Stimulated activated CD8-positive, alpha-beta memory T cell treated with anti-CD3 and anti-CD28 coated beads, Interleukin-15, amount 100 ng/mL, for 1 hour (primary cell): Measurements from ENCODE around the gene ORAI3.
A peak's percentile ranks its signal among the peaks of the same experiment; 100 is the strongest.

Experiments
- DNase-seq: peaks from one replicate; pipeline ENCODE4 v3.0.0-alpha.2; 2020; ENCODE audit warnings: low read depth

The ORAI3 gene

DNA sequence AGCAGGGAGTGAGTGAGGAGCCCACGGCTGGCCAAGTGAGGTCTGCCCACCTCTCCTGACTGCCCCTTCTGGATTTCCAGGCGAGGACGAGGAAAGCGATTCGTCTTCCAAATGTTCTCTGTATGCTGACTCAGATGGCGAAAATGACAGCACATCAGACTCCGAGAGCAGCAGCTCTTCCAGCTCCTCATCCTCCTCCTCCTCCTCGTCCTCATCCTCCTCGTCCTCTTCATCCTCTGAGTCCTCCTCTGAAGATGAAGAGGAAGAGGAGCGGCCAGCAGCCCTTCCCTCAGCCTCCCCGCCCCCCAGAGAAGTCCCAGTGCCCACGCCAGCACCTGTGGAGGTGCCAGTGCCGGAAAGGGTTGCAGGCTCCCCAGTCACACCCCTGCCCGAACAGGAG, 22.4 kb downstream of the ORAI3 start:
- no peak for DNase-seq

DNA sequence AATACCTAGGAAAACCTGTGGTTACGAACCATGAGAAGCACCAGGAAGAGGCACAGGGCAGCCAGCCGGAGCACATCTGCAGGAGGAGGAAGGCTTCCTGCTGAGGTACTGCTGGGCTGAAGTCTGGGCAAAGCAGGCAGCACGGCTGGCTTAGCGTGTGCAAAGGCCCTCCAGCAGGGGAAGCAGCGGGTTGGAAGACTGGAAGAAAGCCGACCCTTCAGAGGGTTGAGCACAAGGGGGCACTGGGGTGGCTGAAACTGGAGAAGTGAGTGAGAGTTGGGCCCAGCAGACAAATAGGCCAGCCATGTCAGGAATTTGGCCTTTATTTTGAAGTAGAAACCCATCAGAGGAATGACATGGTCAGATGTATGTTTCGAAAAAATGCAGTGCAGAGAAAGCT, 24.0 kb downstream of the ORAI3 start:
- DNase-seq = no peak

- DNase-seq = no peak
Observed at GRCh38 chr16:30974348-30974747, 25.5 kb downstream of the ORAI3 start.

DNA sequence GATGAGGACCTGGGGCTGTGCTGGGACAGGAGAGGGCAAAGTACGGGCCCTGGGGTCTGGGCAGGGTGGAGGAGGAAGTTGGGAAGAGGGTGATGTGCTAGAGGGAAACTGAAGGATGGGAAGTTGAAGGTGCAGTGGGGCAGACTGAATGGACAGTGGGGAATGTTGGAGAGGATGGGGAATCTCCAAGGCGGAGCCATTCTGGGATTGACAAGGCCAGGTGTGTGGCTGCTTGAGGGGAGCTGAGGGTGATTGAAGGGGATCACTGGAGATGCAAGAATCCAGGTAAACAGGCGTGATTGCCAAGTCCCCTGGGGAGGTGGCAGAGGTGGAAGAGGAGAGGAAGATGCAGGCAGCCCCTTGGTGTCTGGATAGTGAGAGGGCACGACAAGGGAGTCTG, 27.6 kb downstream of the ORAI3 start:
- DNase-seq = no peak

DNA sequence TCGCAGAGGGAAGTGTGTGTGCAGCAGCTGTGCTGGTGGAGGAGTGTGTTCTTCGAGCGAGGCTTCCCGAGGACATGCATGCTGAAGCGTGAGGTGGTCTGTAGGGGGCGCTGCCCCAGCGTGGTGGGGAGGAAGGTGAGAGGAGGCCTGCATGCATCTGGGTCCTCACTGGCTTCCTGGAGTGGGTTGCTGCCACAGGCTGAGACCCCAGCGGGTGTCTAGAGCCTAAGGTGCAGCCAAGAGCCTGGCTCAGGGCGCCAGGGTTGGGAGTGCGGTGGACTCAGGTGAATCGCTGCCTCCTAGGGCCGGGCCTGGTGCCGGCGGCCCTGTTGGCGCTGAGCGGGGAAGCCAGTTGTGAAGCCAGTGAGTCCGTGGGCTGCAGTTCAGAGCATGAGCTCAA, 28.6 kb downstream of the ORAI3 start:
- DNase-seq = no peak

DNA sequence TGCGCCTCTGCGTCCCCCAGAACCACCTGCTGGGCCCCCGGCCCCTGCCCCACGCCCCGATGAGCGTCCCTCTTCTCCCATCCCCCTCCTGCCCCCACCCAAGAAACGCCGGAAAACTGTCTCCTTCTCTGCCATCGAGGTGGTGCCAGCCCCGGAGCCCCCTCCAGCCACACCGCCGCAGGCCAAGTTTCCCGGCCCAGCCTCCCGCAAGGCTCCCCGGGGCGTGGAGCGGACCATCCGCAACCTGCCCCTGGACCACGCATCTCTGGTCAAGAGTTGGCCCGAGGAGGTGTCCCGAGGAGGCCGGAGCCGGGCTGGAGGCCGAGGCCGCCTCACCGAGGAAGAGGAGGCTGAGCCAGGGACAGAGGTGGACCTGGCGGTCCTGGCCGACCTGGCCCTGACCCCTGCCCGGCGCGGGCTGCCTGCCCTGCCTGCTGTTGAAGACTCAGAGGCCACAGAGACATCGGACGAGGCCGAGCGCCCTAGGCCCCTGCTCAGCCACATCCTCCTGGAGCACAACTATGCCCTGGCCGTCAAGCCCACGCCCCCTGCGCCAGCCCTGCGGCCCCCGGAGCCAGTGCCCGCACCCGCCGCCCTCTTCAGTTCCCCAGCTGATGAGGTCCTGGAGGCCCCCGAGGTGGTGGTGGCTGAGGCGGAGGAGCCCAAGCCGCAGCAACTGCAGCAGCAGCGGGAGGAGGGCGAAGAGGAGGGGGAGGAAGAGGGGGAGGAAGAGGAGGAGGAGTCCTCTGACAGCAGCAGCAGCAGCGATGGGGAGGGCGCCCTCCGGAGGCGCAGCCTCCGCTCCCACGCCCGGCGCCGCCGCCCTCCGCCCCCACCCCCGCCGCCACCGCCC, 30.5 kb downstream of the ORAI3 start:
- DNase-seq = no peak

GRCh38 chr16:30980023-30980371, 31.1 kb downstream of the ORAI3 start:
- no peak for DNase-seq

GRCh38 chr16:30980434-30980833, 31.6 kb downstream of the ORAI3 start:
- DNase-seq = no peak

- no peak for DNase-seq
Observed at GRCh38 chr16:30980959-30981358, 32.1 kb downstream of the ORAI3 start.

DNA sequence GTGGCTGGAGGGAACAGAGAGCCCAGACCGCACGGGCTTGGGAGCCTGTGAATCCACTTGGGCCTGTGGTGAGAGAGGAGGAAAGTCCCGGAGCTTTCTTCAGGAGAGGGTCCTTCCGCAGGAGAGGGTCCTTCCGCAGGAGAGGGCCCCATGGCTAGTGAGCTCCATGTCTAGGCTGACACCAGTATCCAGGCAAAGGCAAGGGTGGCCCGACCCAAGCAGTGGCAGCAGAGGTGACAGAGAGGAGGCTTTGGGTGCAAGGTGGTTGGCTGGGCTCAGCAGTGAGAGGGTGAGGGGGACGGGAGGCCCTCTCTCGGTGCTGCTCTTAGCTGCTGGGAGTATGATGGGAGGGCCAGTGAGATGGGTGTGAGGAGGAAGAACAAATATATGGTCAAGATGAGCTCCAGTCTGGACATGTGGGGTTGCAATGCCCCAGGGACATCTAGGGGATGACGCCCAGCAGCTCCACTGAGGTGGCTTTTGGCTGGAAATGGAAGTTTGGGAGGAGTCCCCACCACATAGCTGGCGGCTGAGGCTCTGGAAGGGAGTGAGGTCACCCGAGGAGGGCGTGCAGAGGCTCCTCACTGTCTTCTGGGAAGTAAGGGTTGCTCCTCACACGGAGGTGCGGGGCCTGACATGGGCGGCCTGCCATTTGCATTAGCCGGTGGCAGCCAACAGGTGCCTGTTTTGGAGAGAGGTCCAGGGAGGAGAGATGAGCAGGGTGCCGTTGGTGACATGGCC, 33.9 kb downstream of the ORAI3 start:
- no peak for DNase-seq

- DNase-seq = no peak
Observed at GRCh38 chr16:30983289-30983889, 34.5 kb downstream of the ORAI3 start.

DNA sequence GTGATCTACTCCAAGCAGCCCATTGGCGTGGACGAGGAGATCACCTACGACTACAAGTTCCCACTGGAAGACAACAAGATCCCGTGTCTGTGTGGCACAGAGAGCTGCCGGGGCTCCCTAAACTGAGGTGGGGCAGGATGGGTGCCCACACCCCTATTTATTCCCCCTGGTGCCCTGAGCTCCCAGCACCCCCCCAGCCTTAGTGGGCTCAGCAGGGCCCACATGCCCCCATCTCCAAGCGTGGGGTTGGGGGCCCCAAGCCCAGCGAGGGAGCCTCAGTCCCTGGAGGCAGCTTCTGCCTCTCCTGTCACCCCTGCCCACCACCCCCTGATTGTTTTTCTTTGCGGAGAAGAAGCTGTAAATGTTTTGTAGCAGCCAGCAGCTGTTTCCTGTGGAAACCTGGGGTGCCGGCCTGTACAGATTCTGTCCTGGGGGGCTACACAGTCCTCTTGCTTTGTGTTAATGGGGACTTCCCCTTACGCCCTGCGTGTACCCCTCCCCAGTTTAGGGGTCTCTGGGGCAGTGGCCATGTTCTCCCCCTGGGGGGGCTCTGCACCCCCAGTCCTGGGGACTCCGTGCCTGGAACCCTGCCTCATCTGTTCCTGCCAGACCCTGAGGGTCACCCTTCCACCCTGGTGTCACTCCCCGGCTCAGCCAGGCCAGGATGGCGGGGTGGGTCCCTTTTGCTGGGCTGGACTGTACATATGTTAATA, 35.2 kb downstream of the ORAI3 start:
- DNase-seq = no peak

- DNase-seq = peak; percentile 63
Observed at GRCh38 chr16:30984669-30985400, 36.0 kb downstream of the ORAI3 start, which contains the start of gene HSD3B7. Gene HSD3B7, plus strand, starts transcription at chr16:30985207. Its CDS starts 452 bp downstream, at chr16:30985659.

GRCh38 chr16:30985401-30986128, 36.7 kb downstream of the ORAI3 start:
- no peak for DNase-seq

- DNase-seq = no peak
Observed at GRCh38 chr16:30986129-30986991, 37.5 kb downstream of the ORAI3 start.

GRCh38 chr16:30987581-30988190, 38.8 kb downstream of the ORAI3 start:
- no peak for DNase-seq

GRCh38 chr16:30989469-30990047, 40.7 kb downstream of the ORAI3 start:
- no peak for DNase-seq

GRCh38 chr16:30990105-30990504, 41.2 kb downstream of the ORAI3 start:
- no peak for DNase-seq

GRCh38 chr16:30991052-30991451, 42.2 kb downstream of the ORAI3 start:
- DNase-seq = no peak
